Stimulated activated CD8-positive, alpha-beta memory T cell treated with anti-CD3 and anti-CD28 coated beads, Interleukin-15, amount 100 ng/mL, for 24 hours (primary cell): Measurements from ENCODE around the gene FERMT1.
"Not testable (repeated sequence)": the region's sequence is repeated elsewhere in the genome, so short reads cannot be mapped to it uniquely, and the experiment has no call there.

ENCODE experiments used
- DNase-seq: peaks from one replicate; pipeline ENCODE4 v3.0.0-alpha.2; 2020; ENCODE audit warnings: low read depth

Gene FERMT1

GRCh38 chr20:6069669-6070068 is 53.2 kb downstream of the FERMT1 start:
- DNase-seq = no peak

- no peak for DNase-seq
These were observed 55.0 kb downstream of the FERMT1 start for GRCh38 chr20:6067763-6068318.

- DNase-seq = no peak
These were observed 56.2 kb downstream of the FERMT1 start for GRCh38 chr20:6066582-6066981.

GRCh38 chr20:6061544-6061943 is 61.3 kb downstream of the FERMT1 start:
- DNase-seq = no peak

GRCh38 chr20:6060213-6060612 is 62.6 kb downstream of the FERMT1 start:
- no peak for DNase-seq

- DNase-seq = no peak
These were observed 64.0 kb downstream of the FERMT1 start for GRCh38 chr20:6058684-6059295.

GRCh38 chr20:6057691-6058090 is 65.1 kb downstream of the FERMT1 start:
- DNase-seq = no peak

- no peak for DNase-seq
These were observed 65.7 kb downstream of the FERMT1 start for GRCh38 chr20:6057139-6057538.

GRCh38 chr20:6055981-6056569 is 66.8 kb downstream of the FERMT1 start:
- no peak for DNase-seq

- no peak for DNase-seq
These were observed 67.6 kb downstream of the FERMT1 start for GRCh38 chr20:6055161-6055783.

GRCh38 chr20:6054689-6055051 is 68.2 kb downstream of the FERMT1 start:
- not testable (repeated sequence) for DNase-seq

- no peak for DNase-seq
These were observed 68.8 kb downstream of the FERMT1 start, which contains the start of gene LRRN4 for GRCh38 chr20:6053776-6054688. Gene LRRN4, minus strand, starts transcription at chr20:6054060. Its CDS starts 1,261 bp downstream, at chr20:6052799.

GRCh38 chr20:6053064-6053775 is 69.6 kb downstream of the FERMT1 start:
- no peak for DNase-seq

GRCh38 chr20:6051505-6051904 is 71.3 kb downstream of the FERMT1 start:
- no peak for DNase-seq

- DNase-seq = no peak
These were observed 74.4 kb downstream of the FERMT1 start for GRCh38 chr20:6048391-6048790.

GRCh38 chr20:6046432-6046831 is 76.4 kb downstream of the FERMT1 start:
- no peak for DNase-seq

GRCh38 chr20:6045566-6045965 is 77.3 kb downstream of the FERMT1 start:
- no peak for DNase-seq

GRCh38 chr20:6044115-6044514 is 78.7 kb downstream of the FERMT1 start:
- DNase-seq = no peak

GRCh38 chr20:6041808-6042265 is 81.0 kb downstream of the FERMT1 start:
- DNase-seq = no peak

GRCh38 chr20:6040958-6041807 is 81.6 kb downstream of the FERMT1 start:
- DNase-seq = no peak

- DNase-seq = no peak
These were observed 82.3 kb downstream of the FERMT1 start for GRCh38 chr20:6040540-6040939.
